PC-3 (cell line): ENCODE data around the gene CHI3L1. TPM values are rescaled to one million over a fixed set of nuclear protein-coding genes. Genes with fewer than 3 reads are reported as not detected.

Source experiments
- ATAC-seq: fragments of 200-7000 bp; cut with Tn5 transposase; 2 replicates; pipeline ENCODE4 v1.9.1; 2020; ENCODE audit warnings: mild to moderate bottlenecking, moderate library complexity
- BruUV-seq: library from RNA; stranded (reverse); fragments of 400-500 nt; replicated peaks from 2 replicates; lab custom pipeline; 2021; lab: Mats Ljungman, UMichigan
- CTCF ChIA-PET: fragments of 300-600 bp; sonication (Branson Sonifier 250); formaldehyde crosslinking; loops from one replicate; lab custom pipeline; 2022; ENCODE audit warnings: antibody characterized with exemption; lab: Charles Lee
- POLR2A ChIA-PET: fragments of 300-600 bp; sonication (Branson Sonifier 250); formaldehyde crosslinking; loops from one replicate; lab custom pipeline; 2022; ENCODE audit warnings: antibody characterized with exemption; ENCODE audit not compliant: unreplicated experiment; lab: Charles Lee
- DNase-seq: peaks from one replicate; pipeline ENCODE4 v3.0.0-alpha.2; 2015
- H2AFZ ChIP-seq: fragments of 300-600 bp; sonication (generic); 2 replicates; pipeline ENCODE4 v1.6.0; 2016; ENCODE audit warnings: antibody characterized with exemption, low read length
- H3F3A ChIP-seq: fragments of 300-600 bp; sonication (generic); one replicate; pipeline ENCODE4 v1.6.0; 2017; ENCODE audit warnings: antibody characterized with exemption, low read length, control low read depth, mild to moderate bottlenecking; ENCODE audit not compliant: unreplicated experiment
- H3K27ac ChIP-seq: fragments of 300-600 bp; sonication (generic); 2 replicates; pipeline ENCODE4 v1.5.1; 2016; ENCODE audit warnings: mild to moderate bottlenecking, low read length
- H3K27me3 ChIP-seq: fragments of 300-600 bp; sonication (generic); 2 replicates; pipeline ENCODE4 v1.6.1; 2016; ENCODE audit warnings: low read length, mixed read lengths
- H3K36me3 ChIP-seq: fragments of 300-600 bp; sonication (generic); 2 replicates; pipeline ENCODE4 v1.6.1; 2016; ENCODE audit warnings: low read depth, mixed run types, low read length, mixed read lengths
- H3K4me1 ChIP-seq: fragments of 300-600 bp; sonication (generic); 2 replicates; pipeline ENCODE4 v1.5.1; 2016; ENCODE audit warnings: low read length; ENCODE audit not compliant: insufficient read depth
- H3K4me2 ChIP-seq: fragments of 300-600 bp; sonication (generic); 2 replicates; pipeline ENCODE4 v1.6.0; 2016; ENCODE audit warnings: low read length
- H3K4me3 ChIP-seq: fragments of 300-600 bp; sonication (generic); 2 replicates; pipeline ENCODE4 v1.5.1; 2016; ENCODE audit warnings: mild to moderate bottlenecking, low read length, mixed read lengths
- H3K79me2 ChIP-seq: fragments of 300-600 bp; sonication (generic); 2 replicates; pipeline ENCODE4 v1.6.1; 2017; ENCODE audit warnings: low read length, mixed read lengths
- H3K9ac ChIP-seq: fragments of 300-600 bp; sonication (generic); 2 replicates; pipeline ENCODE4 v1.6.0; 2016; ENCODE audit warnings: mild to moderate bottlenecking, low read length
- H3K9me2 ChIP-seq: fragments of 300-600 bp; sonication (generic); replicated peaks from 2 replicates; pipeline ENCODE4 v1.6.1; 2016; ENCODE audit warnings: mixed run types, low read length, mixed read lengths
- H3K9me3 ChIP-seq: fragments of 300-600 bp; sonication (generic); 2 replicates; pipeline ENCODE4 v1.6.1; 2016; ENCODE audit warnings: low read length, mixed read lengths
- H4K20me1 ChIP-seq: fragments of 300-600 bp; sonication (generic); 2 replicates; pipeline ENCODE4 v1.6.1; 2016; ENCODE audit warnings: low read length, mixed read lengths
- EZH2 ChIP-seq: fragments of 300-600 bp; sonication (generic); IDR thresholded peaks from one replicate; pipeline ENCODE4 v1.6.1; 2017; ENCODE audit warnings: antibody characterized with exemption, mild to moderate bottlenecking, low read length; ENCODE audit not compliant: unreplicated experiment
- EZH2phosphoT487 ChIP-seq: fragments of 300-600 bp; sonication (generic); IDR thresholded peaks from 2 replicates; pipeline ENCODE4 v1.6.1; 2018; ENCODE audit warnings: mild to moderate bottlenecking, antibody characterized with exemption, low read length, borderline replicate concordance
- intact Hi-C: fragments of 100-400 bp; cut with micrococcal nuclease; formaldehyde crosslinking; loops from 2 replicates; pipeline ENCODE4 v1.9.0; 2023
- total RNA-seq: library from RNA; depleted of rRNA; stranded (reverse); fragments of >200 nt; gene quantifications from 2 replicates; pipeline ENCODE4 v1.2.3, GENCODE V29; 2014
- TF ChIP-seq, protein P1 (sequence below): fragments of 300-600 bp; sonication (generic); conservative IDR thresholded peaks from 2 replicates; pipeline ENCODE4 v1.5.1; 2017; ENCODE audit warnings: antibody characterized with exemption, low read depth, mild to moderate bottlenecking, low read length

CHI3L1 gene
- total RNA-seq, 1 experiment from 2014 or later = not detected

DNA sequence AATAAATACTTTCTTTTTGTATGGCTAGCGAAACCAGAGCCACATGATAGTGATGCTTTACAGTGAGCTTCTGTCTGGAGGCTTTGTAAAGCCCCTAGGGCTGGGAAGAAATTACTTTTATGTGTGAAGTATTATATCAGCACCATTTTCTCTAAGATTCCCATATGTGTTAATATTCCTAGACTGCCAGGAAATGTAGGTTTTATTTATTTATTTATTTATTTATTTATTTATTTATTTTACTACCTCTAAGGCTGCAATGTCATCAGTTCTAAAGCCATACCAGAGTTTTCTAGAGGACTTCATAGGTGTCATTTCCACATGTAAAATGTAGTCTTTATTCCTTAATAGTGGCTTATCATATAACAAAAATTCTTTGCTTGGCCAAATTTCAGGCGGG lies 4.4 kb upstream of the CHI3L1 start:
- Histone ChIP-seq H3K9me3 (no peaks in the 10 kb centered on the region), H3K27me3 (peaks cover 29% of the 10 kb centered on the region; the same call in 1 of the 2 replicates), H2AFZ (no peak overlapping the region), H3K9ac (no peak overlapping the region), H3K4me1 (no peaks in the 10 kb centered on the region), H3K4me3 (no peak overlapping the region), H3F3A (no peaks in the 10 kb centered on the region), H3K36me3 (no peaks in the 10 kb centered on the region), H3K4me2 (no peak overlapping the region), H3K79me2 (no peaks in the 10 kb centered on the region), H4K20me1 (no peaks in the 10 kb centered on the region), H3K9me2 (no peaks in the 10 kb centered on the region), H3K27ac (no peak overlapping the region)
- TF ChIP-seq EZH2phosphoT487 = no peak
- TF ChIP-seq, protein P1, sequence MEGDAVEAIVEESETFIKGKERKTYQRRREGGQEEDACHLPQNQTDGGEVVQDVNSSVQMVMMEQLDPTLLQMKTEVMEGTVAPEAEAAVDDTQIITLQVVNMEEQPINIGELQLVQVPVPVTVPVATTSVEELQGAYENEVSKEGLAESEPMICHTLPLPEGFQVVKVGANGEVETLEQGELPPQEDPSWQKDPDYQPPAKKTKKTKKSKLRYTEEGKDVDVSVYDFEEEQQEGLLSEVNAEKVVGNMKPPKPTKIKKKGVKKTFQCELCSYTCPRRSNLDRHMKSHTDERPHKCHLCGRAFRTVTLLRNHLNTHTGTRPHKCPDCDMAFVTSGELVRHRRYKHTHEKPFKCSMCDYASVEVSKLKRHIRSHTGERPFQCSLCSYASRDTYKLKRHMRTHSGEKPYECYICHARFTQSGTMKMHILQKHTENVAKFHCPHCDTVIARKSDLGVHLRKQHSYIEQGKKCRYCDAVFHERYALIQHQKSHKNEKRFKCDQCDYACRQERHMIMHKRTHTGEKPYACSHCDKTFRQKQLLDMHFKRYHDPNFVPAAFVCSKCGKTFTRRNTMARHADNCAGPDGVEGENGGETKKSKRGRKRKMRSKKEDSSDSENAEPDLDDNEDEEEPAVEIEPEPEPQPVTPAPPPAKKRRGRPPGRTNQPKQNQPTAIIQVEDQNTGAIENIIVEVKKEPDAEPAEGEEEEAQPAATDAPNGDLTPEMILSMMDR = no peak
- no peak for TF ChIP-seq EZH2
- BruUV-seq = no TSS peak
- POLR2A ChIA-PET = no interaction called here
- CTCF ChIA-PET = no interaction called here
- no peak for ATAC-seq
- intact Hi-C loops = no loop called here
- no peak for DNase-seq

DNA sequence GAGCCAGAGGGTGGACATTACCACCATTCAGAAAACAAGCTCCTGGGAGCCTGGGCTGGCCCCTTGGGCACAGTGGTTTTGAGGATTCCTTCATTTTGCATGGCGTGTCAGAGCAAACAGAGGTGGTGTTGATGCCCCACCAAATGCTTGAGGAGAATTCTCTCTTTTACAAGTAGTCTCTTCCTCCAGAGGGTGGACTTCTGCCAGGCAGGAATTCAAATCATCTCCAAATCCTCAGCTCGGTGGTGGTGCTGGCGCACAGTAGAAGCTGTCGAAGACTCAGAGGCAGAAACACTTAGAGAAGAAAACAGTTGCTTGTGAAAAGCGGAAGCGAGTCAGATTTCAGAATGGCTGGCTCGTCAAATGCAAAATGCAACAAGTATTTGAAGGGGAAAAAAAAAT lies 3.4 kb upstream of the CHI3L1 start:
- no peak overlapping the region for H3K4me2 ChIP-seq
- no peak overlapping the region for H3K4me3 ChIP-seq
- CTCF ChIA-PET = no interaction called here
- H2AFZ ChIP-seq = no peak overlapping the region
- H3F3A ChIP-seq = no peaks in the 10 kb centered on the region
- H4K20me1 ChIP-seq = no peaks in the 10 kb centered on the region
- POLR2A ChIA-PET = no interaction called here
- ATAC-seq (no peak), DNase-seq (no peak)
- TF ChIP-seq, protein P1 = no peak
- TF ChIP-seq EZH2phosphoT487 = no peak
- TF ChIP-seq EZH2 = no peak
- H3K79me2 ChIP-seq = no peaks in the 10 kb centered on the region
- H3K9me2 ChIP-seq = no peaks in the 10 kb centered on the region
- H3K36me3 ChIP-seq = no peaks in the 10 kb centered on the region
- BruUV-seq = no TSS peak
- no peak overlapping the region for H3K9ac ChIP-seq
- peaks cover 20% of the 10 kb centered on the region; the same call in 1 of the 2 replicates for H3K27me3 ChIP-seq
- H3K27ac ChIP-seq = no peak overlapping the region
- H3K4me1 ChIP-seq = no peaks in the 10 kb centered on the region
- H3K9me3 ChIP-seq = no peaks in the 10 kb centered on the region
- intact Hi-C loops = no loop called here

GRCh38 chr1:203188686-203189232 lies 2.3 kb upstream of the CHI3L1 start:
- TF ChIP-seq, protein P1 = no peak
- TF ChIP-seq EZH2 (no peak), EZH2phosphoT487 (no peak)
- H4K20me1 ChIP-seq = no peaks in the 10 kb centered on the region
- H2AFZ ChIP-seq = no peak overlapping the region
- intact Hi-C loops = no loop called here
- no peaks in the 10 kb centered on the region for H3K4me1 ChIP-seq
- ChIA-PET POLR2A (no interaction called here), CTCF (no interaction called here)
- H3K4me3 ChIP-seq = no peak overlapping the region
- no peaks in the 10 kb centered on the region for H3K36me3 ChIP-seq
- no peaks in the 10 kb centered on the region for H3F3A ChIP-seq
- H3K9me2 ChIP-seq = no peaks in the 10 kb centered on the region
- no peak overlapping the region for H3K4me2 ChIP-seq
- H3K27ac ChIP-seq = no peak overlapping the region
- no peaks in the 10 kb centered on the region for H3K9me3 ChIP-seq
- no TSS peak for BruUV-seq
- ATAC-seq (no peak), DNase-seq (no peak)
- H3K9ac ChIP-seq = no peak overlapping the region
- H3K79me2 ChIP-seq = no peaks in the 10 kb centered on the region
- H3K27me3 ChIP-seq = peaks cover 19% of the 10 kb centered on the region; the same call in 1 of the 2 replicates
